GM12891 (cell line): ENCODE results near the gene CFL2.

Experiments
- POLR2A ChIP-seq: IDR thresholded peaks from 2 replicates; pipeline ENCODE4 v1.6.1; 2011; ENCODE audit warnings: low read depth, low read length, control low read depth
- POLR2AphosphoS5 ChIP-seq: IDR thresholded peaks from 2 replicates; pipeline ENCODE4 v1.6.1; 2011; ENCODE audit warnings: low read depth, low read length, control low read depth
- POU2F2 ChIP-seq: IDR thresholded peaks from 2 replicates; pipeline ENCODE4 v1.6.1; 2011; ENCODE audit warnings: low read depth, mild to moderate bottlenecking, control low read depth, low read length, moderate library complexity
- SPI1 ChIP-seq: IDR thresholded peaks from 2 replicates; pipeline ENCODE4 v1.6.1; 2011; ENCODE audit warnings: low read depth, low read length, control low read depth
- TAF1 ChIP-seq: IDR thresholded peaks from 2 replicates; pipeline ENCODE4 v1.6.1; 2011; ENCODE audit warnings: low read depth, low read length, control low read depth

DNA sequence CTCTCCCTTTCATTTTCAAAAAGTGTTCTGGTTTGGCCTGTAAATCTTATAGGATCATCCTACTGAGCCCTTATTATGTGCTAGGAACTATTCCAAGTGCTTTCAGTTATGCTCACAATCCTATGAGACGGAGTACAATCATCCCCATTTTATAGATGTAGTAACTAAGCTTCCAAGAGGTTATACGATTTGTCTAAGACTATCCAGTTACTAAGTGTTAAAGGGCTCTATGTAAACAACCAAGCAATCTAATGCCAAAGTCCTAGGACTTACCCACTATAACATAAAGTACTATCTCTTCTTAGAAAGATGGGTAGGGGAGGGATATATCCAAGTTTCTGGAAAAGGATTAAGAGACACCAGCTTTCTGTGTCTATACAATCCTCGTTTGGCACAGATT is 6.7 kb downstream of the CFL2 start:
- TF ChIP-seq TAF1: no peak
- TF ChIP-seq POLR2A: no peak
- no peak for TF ChIP-seq POLR2AphosphoS5
- no peak for TF ChIP-seq SPI1
- TF ChIP-seq POU2F2: no peak
